Gastroesophageal sphincter (tissue), 3 donors: ENCODE data around the gene FGD5.

Experiments
- CTCF ChIP-seq, 4 experiments: fragments of 200-600 bp in 2 of 4; fragments of 450-650 bp in 2 of 4; sonication (generic) in 1 of 4; IDR thresholded peaks; one replicate each; pipeline ENCODE4 v1.5.1; 2017 to 2019; ENCODE audit warnings: antibody characterized with exemption in 4 of 4, mild to moderate bottlenecking in 2 of 4, moderate library complexity in 2 of 4
- EP300 ChIP-seq: sonication (generic); formaldehyde crosslinking; IDR thresholded peaks from one replicate; pipeline ENCODE4 v1.6.1; 2017; ENCODE audit warnings: antibody characterized with exemption, mild to moderate bottlenecking
- POLR2A ChIP-seq, 2 donors: fragments of 450-650 bp; IDR thresholded peaks; one replicate each; pipeline ENCODE4 v1.6.1; 2017; ENCODE audit warnings: antibody characterized with exemption in 2 of 2, mild to moderate bottlenecking in 2 of 2, moderate library complexity in 1 of 2

- TF ChIP-seq CTCF (IDR thresholded peaks at IDR 0.05): peak; percentile 38 to 73 (median 52)
- no peak for TF ChIP-seq POLR2A (IDR thresholded peaks at IDR 0.05)
- no peak for TF ChIP-seq EP300
These were observed 107.2 kb downstream of the FGD5 start for GRCh38 chr3:14925729-14926591.
